Osteocyte (in vitro differentiated cells): ENCODE data around the gene PACSIN2. TPM values are rescaled to one million over a fixed set of nuclear protein-coding genes. Genes with fewer than 3 reads are reported as not detected.

Source experiments
- DNase-seq: peaks from one replicate; pipeline ENCODE4 v3.0.0; 2021; ENCODE audit warnings: mixed read lengths; ENCODE audit not compliant: unreplicated experiment; ENCODE audit errors: extremely low spot score
- H3K27ac Mint-ChIP-seq: one replicate; pipeline ENCODE4 v1.8.0; 2021; ENCODE audit warnings: mild to moderate bottlenecking, mixed read lengths; ENCODE audit not compliant: unreplicated experiment
- H3K27me3 Mint-ChIP-seq: one replicate; pipeline ENCODE4 v1.8.0; 2021; ENCODE audit warnings: mixed read lengths; ENCODE audit not compliant: unreplicated experiment
- H3K36me3 Mint-ChIP-seq: one replicate; pipeline ENCODE4 v1.8.0; 2021; ENCODE audit warnings: mixed read lengths; ENCODE audit not compliant: unreplicated experiment
- H3K4me1 Mint-ChIP-seq: one replicate; pipeline ENCODE4 v1.8.0; 2021; ENCODE audit warnings: mixed read lengths; ENCODE audit not compliant: unreplicated experiment
- H3K4me3 Mint-ChIP-seq: one replicate; pipeline ENCODE4 v1.8.0; 2021; ENCODE audit warnings: mild to moderate bottlenecking, moderate library complexity, mixed read lengths; ENCODE audit not compliant: unreplicated experiment
- H3K9me3 Mint-ChIP-seq: one replicate; pipeline ENCODE4 v1.8.0; 2021; ENCODE audit warnings: mixed read lengths; ENCODE audit not compliant: unreplicated experiment
- CTCF ChIP-seq: fragments of 200-600 bp; sonication (generic); IDR thresholded peaks from 2 replicates; pipeline ENCODE4 v1.5.0; 2021; ENCODE audit warnings: antibody characterized with exemption, mild to moderate bottlenecking, moderate library complexity
- total RNA-seq: library from RNA; stranded (reverse); gene quantifications from 2 replicates; pipeline ENCODE4 v1.2.1, GENCODE V29; 2021

PACSIN2 gene
- total RNA-seq, 1 donor from 2014 or later: 51.7 TPM

GRCh38 chr22:43050995-43051394 is 36.0 kb upstream of the PACSIN2 start:
- Mint-ChIP-seq H3K27me3 (no peaks in the 10 kb centered on the region), H3K36me3 (peaks cover 13% of the 10 kb centered on the region), H3K4me3 (no peak overlapping the region), H3K9me3 (no peaks in the 10 kb centered on the region), H3K4me1 (no peaks in the 10 kb centered on the region), H3K27ac (no peak overlapping the region)
- no peak for DNase-seq
- no peak for TF ChIP-seq CTCF

GRCh38 chr22:43047605-43048004 is 32.7 kb upstream of the PACSIN2 start:
- H3K36me3 Mint-ChIP-seq: peaks cover 7% of the 10 kb centered on the region
- no peak overlapping the region for H3K27ac Mint-ChIP-seq
- H3K4me1 Mint-ChIP-seq: peaks cover 6% of the 10 kb centered on the region
- no peak for TF ChIP-seq CTCF
- no peaks in the 10 kb centered on the region for H3K27me3 Mint-ChIP-seq
- no peak overlapping the region for H3K4me3 Mint-ChIP-seq
- no peak for DNase-seq
- no peaks in the 10 kb centered on the region for H3K9me3 Mint-ChIP-seq

GRCh38 chr22:43044290-43044712 is 29.4 kb upstream of the PACSIN2 start:
- Mint-ChIP-seq H3K4me1 (peaks cover 17% of the 10 kb centered on the region), H3K27me3 (no peaks in the 10 kb centered on the region), H3K36me3 (no peaks in the 10 kb centered on the region), H3K4me3 (no peak overlapping the region), H3K27ac (no peak overlapping the region), H3K9me3 (no peaks in the 10 kb centered on the region)
- no peak for TF ChIP-seq CTCF
- DNase-seq: no peak

- H3K27me3 Mint-ChIP-seq: no peaks in the 10 kb centered on the region
- H3K36me3 Mint-ChIP-seq: no peaks in the 10 kb centered on the region
- TF ChIP-seq CTCF: no peak
- no peak for DNase-seq
- no peaks in the 10 kb centered on the region for H3K9me3 Mint-ChIP-seq
- peak overlapping the region; percentile 12 for H3K4me3 Mint-ChIP-seq
- peaks cover 17% of the 10 kb centered on the region for H3K4me1 Mint-ChIP-seq
- H3K27ac Mint-ChIP-seq: peak overlapping the region; percentile 76
Observed at GRCh38 chr22:43042101-43042780, 27.3 kb upstream of the PACSIN2 start.

GRCh38 chr22:43039800-43040199 is 24.9 kb upstream of the PACSIN2 start:
- no peaks in the 10 kb centered on the region for H3K27me3 Mint-ChIP-seq
- no peaks in the 10 kb centered on the region for H3K9me3 Mint-ChIP-seq
- H3K4me1 Mint-ChIP-seq: peaks cover 32% of the 10 kb centered on the region
- no peak for TF ChIP-seq CTCF
- no peak overlapping the region for H3K27ac Mint-ChIP-seq
- H3K4me3 Mint-ChIP-seq: no peak overlapping the region
- no peaks in the 10 kb centered on the region for H3K36me3 Mint-ChIP-seq
- no peak for DNase-seq
